ENCODE measurements around the gene LPP.
"Not testable (repeated sequence)": the region's sequence is repeated elsewhere in the genome, so short reads cannot be mapped to it uniquely, and the experiment has no call there.

LPP gene

DNA sequence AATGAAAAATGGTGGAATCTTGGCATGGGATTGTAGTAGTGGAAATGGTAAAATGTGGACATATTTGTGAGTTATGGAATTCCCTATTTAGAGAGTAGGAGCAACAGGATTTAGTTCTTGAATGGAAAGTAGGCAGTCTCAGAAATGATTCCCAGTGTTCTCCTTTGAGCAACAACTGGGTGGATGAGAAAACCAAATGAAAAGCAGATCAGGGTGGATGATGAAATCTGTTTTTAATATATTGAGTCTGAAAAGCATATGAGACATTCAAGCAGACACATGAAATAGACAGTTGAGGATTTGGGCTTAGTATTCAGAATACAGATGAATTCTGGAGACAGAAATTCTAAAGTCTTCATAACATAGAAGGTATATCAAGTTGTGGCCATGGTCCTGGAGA, 451.3 kb downstream of the LPP start:
- DNase-seq (ENCODE audit: low read depth), result no peak
- no peak overlapping the region for H3K4me3 ChIP-seq (ENCODE audit: low read depth, low read length)

DNA sequence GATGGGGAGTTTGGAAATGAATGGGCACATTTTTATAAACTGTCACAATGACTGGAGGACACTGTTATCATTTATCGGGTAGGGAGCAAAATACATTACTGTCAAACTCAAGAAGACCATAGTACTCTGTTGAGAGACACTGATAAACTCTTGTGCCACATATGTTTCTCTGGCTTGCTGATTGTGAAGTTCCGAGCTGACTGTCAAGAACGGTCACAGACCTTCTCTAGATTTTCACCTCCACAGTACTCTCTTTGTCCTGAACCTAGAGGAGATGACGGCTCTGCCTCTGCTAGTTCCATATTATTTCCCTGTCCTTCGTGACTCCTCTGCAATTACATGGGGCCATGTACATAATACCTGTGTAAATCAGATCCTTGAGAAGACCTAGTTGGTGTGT, 451.9 kb downstream of the LPP start:
- no peak overlapping the region for H3K4me3 ChIP-seq (ENCODE audit: low read depth, low read length)

DNA sequence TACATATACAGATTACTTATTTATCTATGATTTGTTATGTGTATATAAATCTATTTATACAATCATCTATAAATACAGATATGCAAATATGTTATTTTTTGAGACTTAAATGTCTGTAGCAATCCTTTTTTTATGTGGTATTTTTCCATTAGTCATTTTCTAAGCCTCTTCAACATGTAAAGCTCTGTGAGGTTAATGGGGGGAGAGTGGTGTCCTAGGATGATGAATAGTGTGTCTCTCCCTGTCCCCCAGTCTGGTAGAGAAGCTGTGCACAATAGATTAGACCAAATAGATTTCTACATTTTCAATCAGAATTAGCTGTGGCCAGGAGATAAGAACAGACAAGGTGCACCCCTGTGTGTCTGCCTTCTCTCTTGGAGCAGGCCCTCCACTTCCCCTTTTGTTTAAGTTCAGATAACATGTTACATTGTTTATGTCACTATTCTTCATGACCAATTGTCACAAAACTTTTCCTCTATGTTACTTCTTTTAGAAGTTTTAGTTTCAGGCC, 453.9 kb downstream of the LPP start:
- DNase-seq (ENCODE audit: low read depth), result no peak
- no peak overlapping the region for H3K4me3 ChIP-seq (ENCODE audit: low read depth, low read length)

More for the DNA sequence above, 451.9 kb downstream of the LPP start:
- no peak for DNase-seq (ENCODE audit: low read depth)

DNA sequence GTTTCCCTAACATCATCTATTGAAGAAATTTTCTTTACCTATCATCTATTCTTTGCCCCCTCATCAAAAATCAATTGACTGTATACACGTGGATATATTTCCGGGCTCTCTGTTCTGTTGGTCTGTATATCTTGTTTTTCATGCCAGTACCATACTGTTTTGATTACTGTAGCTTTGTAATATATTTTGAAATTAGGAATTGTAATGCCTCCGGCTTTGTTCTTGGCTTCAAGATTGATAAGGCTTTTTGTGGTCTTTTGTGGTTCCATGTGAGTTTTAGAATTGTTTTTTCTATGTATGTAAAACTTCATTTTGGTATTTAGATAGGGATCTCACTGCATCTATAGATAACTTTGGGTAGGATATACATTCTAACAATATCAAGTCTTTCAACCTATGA, 454.4 kb downstream of the LPP start:
- no peak overlapping the region for H3K4me3 ChIP-seq (ENCODE audit: low read depth, low read length)
- no peak for DNase-seq (ENCODE audit: low read depth)

DNA sequence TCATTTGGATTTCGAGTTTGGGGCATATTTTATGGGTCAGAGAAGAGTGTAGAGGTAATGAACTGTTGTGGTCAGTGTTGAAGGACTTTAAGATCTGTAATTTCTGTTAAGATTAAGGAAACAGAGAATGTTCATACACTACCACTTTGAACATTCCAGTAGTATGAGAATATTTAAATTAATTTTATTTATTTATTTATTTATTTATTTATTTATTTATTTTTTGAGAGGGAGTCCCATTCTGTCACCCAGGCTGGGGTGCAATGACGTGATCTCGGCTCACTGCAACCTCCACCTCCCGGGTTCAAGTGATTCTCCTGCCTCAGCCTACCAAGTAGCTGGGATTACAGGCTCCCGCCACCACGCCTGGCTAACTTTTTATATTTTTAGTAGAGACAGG, 459.8 kb downstream of the LPP start:
- DNase-seq (ENCODE audit: low read depth); H3K4me3 ChIP-seq (ENCODE audit: low read depth, low read length): not testable (repeated sequence)

DNA sequence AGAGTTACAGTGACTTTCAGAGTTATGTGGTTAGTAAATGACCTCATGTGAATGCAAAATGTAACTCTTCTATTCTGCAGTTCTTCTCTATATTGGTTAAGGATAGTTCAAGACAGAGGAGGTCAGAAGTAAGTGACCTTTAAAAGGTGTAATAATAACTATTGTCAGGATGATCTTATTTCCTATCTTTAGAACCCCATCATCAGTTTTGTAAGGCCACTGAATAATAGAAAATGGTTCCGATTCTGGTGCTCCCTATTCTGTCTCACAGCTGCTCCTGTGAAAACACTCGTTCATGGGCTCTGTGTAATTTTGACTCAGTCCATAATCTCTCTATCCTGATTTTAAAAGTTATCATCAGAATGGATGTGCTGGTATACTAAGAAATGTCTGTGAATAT, 463.3 kb downstream of the LPP start:
- DNase-seq (ENCODE audit: low read depth), result no peak
- H3K4me3 ChIP-seq (ENCODE audit: low read depth, low read length), result no peak overlapping the region

DNA sequence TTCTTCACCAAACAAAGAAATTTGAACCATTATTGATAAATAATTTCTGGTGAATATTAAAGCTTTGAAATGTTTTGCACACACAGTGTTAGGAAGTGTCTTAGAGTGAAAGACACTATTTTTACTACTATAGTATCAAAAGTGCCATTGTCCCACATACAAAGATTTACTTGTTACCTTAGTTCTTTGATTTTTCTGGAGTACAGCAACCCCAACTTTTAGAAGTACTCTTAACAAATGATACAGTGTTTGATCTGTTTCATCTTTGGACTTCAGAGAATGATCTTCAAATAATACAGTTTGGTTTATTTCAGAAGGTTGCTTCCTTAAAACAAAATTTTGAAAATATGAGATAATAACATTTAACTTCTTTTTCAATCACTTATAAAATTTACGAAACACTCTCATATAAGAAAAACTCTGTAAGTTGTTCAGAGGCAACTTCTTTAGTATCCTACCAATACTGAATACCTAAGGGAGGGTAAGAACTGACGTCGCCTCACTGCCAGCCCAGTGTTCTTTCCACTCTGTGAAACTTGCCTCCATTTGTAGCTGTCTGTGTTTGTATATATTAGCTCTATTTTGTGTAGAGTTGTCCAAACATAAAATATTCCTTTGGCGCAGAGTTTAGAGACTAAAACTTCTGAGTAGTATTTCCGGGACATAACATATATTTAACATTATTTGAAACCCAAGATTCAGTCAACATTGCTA, 464.2 kb downstream of the LPP start:
- DNase-seq (ENCODE audit: low read depth), result no peak
- H3K4me3 ChIP-seq (ENCODE audit: low read depth, low read length), result no peak overlapping the region

DNA sequence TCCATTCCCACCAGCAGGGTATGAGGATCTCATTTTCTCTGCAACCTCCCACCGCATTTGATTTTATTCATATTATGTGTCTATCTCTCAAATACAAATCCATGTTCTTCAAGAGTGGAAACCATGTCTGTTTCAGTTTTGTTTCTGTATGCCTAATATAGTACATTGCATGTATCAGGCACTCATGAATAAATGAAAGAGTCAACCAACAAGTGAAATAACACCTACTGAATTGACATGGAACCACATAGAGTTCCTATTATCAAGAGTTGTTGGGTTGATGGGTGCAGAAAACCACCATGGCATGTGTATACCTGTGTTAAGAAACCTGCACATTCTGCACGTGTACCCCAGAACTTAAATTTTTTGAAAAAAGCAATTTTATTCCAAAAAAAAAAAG, 466.8 kb downstream of the LPP start:
- no peak for DNase-seq (ENCODE audit: low read depth)
- H3K4me3 ChIP-seq (ENCODE audit: low read depth, low read length), result no peak overlapping the region

DNA sequence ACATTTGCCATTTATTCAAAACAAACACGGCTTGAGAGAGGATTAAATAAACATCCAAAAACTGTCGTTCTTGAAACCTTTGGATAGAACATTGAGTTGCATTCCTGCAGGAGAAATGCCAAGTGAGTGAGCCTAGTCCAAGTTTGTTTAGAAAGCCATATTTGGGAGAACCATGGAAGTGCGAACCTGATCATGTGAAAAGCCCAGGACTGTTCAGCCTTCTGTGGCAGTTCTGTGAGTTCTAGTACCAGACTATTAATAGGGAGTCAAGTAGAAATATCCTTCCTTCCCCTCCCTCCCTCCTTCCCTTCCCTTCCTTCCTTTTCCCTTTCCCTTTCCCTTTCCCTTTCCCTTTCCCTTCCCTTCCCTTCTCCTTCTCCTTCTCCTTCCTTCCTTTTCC, 470.4 kb downstream of the LPP start:
- no peak for DNase-seq (ENCODE audit: low read depth)
- H3K4me3 ChIP-seq (ENCODE audit: low read depth, low read length), result no peak overlapping the region

DNA sequence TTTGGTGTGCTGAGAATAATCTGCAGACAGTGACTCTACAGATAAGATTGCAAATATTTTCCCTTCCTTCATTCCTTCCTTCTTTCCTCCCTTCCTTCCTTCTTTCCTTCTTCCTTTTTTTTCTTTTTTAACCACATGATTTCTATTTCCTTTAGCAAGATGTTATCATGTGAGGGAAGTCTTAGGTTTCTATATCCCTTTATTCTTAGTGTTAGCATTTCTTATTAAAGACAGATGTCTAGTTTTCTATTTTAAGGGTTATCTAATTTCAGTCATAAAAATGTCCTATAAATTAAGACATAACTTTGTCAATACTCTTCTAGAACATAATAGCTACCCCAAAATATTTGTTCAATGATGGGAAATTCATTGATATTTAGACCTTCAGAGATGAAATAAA, 470.9 kb downstream of the LPP start:
- DNase-seq (ENCODE audit: low read depth), result no peak
- H3K4me3 ChIP-seq (ENCODE audit: low read depth, low read length), result no peak overlapping the region

DNA sequence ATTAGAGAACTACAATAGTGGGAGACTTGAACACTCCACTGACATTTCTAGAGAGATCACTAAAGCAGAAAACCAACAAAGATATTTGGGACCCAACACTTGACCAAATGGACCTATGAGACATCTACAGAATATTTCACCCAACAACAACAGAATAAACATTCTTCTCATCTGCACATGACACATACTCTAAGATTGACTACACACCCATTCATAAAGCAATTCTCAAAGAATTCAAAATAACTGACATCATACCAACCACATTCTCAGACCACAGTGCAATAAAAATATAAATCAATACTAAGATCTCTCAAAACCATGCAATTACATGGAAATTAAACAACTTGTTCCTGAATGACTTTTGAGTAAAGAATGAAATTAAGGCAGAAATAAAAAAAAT, 473.7 kb downstream of the LPP start:
- DNase-seq (ENCODE audit: low read depth), result peak; percentile 71
- H3K4me3 ChIP-seq (ENCODE audit: low read depth, low read length), result no peak overlapping the region

DNA sequence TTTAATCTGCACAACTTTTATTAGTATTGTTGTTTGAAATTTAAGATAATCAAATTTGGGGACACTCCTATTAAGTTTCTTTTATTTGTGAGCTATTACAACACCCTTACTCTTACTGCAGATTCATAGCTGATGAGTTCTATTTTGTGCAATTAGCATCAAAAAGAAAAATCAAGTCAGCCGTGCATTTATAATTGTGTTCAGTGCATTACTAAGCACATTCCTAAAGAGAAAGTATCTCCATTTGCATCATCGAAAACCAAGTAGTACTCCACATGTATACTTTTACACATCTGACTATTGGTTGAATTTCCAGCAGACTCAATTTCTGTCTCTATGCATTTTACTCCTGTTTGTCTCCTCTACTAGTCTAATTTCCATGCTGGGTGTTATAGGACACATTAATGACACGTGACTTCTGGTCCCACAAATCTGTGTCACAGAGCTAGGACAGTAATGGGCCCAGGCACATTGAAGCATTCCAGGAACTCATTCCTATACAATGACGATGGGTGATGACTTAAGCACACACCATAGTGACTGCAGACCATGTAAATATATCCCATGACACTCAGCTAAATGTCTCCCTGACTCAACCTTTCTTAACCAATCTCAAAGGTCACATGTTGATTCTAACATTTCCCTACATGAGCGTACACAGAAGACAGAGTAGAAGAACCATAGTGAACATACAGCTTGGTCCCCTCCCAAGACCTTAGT, 477.5 kb downstream of the LPP start:
- H3K4me3 ChIP-seq (ENCODE audit: low read depth, low read length), result no peak overlapping the region
- DNase-seq (ENCODE audit: low read depth), result peak; percentile 68

DNA sequence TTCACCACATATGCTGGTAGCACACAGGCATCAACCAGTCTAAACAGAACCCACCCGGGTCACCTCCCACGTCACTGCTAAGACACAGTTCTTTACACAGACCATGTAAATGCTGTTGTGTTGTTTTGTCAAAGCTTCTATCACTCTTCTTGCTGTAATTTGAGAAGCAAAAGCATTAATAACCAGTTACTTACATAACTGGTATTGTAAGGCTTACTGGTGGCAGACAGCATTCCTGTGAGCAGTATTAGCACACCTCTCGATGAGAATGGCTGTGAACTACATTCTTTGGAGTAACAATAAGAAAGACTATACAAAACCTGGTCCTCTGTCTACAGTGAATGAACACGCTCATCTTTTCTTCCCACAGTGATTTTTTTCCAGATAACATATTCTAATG, 479.2 kb downstream of the LPP start:
- no peak for DNase-seq (ENCODE audit: low read depth)
- H3K4me3 ChIP-seq (ENCODE audit: low read depth, low read length), result no peak overlapping the region

DNA sequence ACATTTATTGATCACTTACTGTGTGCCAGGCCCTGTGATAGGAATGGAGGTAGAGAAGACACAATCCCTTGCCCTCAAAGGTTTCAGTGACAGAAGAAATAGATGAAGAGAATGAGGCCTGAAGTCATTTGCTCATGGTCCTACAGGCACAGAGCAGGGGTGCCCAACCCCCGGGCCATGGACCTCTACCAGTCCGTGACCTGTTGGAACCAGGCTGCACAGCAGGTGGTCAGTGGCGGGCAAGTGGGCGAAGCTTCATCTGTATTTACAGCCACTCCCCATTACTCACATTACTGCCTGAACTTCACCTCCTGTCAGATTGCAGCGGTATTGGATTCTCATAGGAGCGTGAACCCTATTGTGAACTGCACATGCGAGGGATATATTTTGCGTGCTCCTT, 480.3 kb downstream of the LPP start:
- no peak for DNase-seq (ENCODE audit: low read depth)
- no peak overlapping the region for H3K4me3 ChIP-seq (ENCODE audit: low read depth, low read length)

DNA sequence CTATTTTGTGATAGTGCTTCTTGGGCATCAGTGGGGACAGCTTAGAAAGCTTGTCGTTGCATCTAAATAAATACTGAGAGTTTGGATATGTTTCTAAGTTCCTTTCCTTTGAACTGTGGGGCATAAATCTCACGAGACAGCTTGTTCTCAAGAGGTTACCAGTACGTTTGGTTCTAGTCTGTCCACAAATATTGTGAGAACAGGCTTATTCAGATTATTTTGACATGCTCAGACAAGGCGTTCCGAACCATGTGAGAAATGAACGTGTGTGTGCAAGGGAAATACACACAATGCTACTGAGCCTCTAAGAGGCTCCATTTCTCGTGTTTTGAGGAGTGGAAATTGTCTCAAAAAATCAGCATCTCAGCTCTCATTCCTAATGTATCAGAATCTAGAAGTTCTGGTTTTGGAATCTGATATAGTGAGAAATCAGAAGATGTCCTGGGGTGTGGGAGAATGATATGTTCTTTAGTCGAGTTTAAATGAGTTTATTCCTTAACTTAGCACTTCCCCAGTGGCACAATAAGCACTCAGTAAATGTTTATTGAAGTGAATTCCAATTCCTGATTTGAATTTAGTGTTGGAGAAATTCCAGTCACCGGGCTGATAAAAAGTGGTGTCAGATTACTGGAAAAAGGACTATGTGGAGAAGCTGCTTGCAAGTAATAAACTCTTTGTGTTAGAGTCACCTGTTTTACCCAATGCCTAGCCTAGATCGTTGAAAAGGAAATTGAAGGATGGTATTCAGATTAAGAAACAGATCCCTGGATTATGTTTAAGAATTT, 481.5 kb downstream of the LPP start:
- no peak for DNase-seq (ENCODE audit: low read depth)
- no peak overlapping the region for H3K4me3 ChIP-seq (ENCODE audit: low read depth, low read length)

DNA sequence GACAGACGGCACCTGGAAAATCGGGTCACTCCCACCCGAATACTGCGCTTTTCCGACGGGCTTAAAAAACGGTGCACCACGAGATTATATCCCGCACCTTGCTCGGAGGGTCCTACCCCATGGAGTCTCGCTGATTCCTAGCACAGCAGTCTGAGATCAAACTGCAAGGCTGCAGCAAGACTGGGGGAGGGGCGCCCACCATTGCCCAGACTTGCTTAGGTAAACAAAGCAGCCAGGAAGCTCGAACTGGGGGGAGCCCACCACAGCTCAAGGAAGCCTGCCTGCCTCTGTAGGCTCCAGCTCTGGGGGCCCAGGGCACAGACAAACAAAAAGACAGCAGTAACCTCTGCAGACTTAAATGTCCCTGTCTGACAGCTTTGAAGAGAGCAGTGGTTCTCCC, 482.3 kb downstream of the LPP start:
- DNase-seq (ENCODE audit: low read depth); H3K4me3 ChIP-seq (ENCODE audit: low read depth, low read length): not testable (repeated sequence)

DNA sequence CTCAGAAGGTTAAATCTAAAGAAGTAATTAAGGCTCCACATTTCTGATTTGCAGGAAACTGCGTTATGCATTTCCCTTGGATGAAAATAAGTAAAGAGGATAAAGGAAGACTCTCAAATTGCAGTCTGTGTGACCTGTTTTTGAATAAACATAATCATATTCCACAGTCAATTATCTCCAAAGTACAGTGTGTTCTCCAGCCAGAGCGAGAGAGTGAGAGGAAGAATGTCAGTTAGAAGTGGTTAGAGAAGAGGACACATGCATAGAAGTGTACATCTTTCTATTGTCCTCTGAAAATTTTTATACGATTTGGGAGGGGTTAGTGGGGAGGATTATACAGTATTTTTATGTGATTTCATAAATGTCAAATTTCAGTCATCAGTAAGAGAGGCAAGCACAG, 487.1 kb downstream of the LPP start:
- H3K4me3 ChIP-seq (ENCODE audit: low read depth, low read length), result no peak overlapping the region
- no peak for DNase-seq (ENCODE audit: low read depth)

DNA sequence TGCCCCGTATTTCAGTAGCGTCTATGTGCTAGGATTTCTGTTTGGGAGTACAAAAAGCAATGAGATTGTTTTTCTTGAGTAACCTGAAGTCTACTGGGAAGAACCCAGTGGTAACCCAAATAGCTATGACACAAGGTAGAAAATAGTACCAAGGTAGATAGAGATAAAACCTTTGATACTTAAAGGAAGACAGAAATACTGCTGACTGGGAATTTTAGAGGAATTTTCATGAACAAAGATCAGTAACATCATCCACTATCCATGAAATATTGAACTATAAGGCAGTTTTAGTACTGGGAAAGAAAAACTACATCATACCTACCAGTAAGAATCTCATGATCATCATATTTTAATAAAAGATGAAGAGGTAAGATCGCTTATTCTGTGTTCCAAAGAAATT, 489.8 kb downstream of the LPP start:
- no peak overlapping the region for H3K4me3 ChIP-seq (ENCODE audit: low read depth, low read length)
- no peak for DNase-seq (ENCODE audit: low read depth)

DNA sequence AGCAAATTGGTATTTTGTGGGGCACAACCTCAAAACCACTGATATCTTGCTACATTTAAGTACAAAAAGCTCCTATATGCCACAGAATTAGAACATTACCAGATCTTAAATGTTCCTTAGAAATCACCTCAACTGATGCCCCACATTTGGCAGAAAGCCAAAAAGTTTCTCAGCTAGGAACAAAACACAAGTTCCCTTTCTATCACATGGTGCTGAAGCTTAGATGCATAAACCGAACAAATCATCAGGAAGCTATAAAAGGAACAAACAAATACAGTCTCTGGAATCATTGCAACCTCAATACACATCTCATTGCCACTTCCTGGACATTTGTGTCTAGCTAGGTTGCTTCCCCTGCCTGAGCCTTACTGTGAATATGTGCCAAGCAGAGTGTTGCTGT, 492.6 kb downstream of the LPP start:
- DNase-seq (ENCODE audit: low read depth), result no peak
- H3K4me3 ChIP-seq (ENCODE audit: low read depth, low read length), result no peak overlapping the region

DNA sequence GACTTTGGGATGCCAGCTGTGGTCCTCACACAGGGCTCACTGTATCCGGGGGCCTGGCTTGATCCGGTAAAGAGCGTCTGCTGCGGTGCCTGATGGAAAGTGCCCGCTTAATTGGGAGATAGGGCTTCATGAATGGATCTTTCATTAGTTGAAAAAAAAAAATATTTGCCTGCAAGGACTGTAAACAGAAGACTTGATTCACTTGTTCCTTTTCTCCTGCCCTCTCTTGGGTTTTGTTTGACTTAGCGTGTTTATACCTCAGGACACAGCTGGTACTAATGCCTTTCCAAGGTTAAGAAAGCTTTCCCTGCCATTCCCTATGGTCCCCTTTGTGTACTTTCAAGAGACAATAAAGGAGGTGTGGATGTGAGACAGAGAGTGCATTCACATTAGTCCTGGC, 493.3 kb downstream of the LPP start:
- no peak for DNase-seq (ENCODE audit: low read depth)
- H3K4me3 ChIP-seq (ENCODE audit: low read depth, low read length), result no peak overlapping the region

Measured in skeletal muscle cell (primary cell).